ENCODE data around the gene TNFRSF6B.

DNA sequence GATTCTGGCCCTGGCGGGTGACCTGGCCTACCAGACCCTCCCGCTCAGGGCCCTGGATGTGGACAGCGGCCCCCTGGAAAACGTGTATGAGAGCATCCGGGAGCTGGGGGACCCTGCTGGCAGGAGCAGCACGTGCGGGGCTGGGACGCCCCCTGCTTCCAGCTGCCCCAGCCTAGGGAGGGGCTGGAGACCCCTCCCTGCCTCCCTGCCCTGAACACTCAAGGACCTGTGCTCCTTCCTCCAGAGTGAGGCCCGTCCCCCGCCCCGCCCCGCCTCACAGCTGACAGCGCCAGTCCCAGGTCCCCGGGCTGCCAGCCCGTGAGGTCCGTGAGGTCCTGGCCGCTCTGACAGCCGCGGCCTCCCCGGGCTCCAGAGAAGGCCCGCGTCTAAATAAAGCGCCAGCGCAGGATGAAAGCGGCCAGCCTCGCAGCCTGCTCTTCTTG is 42.3 kb downstream of the TNFRSF6B start:
- TF ChIP-seq, protein P1, sequence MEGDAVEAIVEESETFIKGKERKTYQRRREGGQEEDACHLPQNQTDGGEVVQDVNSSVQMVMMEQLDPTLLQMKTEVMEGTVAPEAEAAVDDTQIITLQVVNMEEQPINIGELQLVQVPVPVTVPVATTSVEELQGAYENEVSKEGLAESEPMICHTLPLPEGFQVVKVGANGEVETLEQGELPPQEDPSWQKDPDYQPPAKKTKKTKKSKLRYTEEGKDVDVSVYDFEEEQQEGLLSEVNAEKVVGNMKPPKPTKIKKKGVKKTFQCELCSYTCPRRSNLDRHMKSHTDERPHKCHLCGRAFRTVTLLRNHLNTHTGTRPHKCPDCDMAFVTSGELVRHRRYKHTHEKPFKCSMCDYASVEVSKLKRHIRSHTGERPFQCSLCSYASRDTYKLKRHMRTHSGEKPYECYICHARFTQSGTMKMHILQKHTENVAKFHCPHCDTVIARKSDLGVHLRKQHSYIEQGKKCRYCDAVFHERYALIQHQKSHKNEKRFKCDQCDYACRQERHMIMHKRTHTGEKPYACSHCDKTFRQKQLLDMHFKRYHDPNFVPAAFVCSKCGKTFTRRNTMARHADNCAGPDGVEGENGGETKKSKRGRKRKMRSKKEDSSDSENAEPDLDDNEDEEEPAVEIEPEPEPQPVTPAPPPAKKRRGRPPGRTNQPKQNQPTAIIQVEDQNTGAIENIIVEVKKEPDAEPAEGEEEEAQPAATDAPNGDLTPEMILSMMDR (conservative IDR thresholded peaks at IDR 0.05; ENCODE audit: low read length): no peak
- no peak for TF ChIP-seq EZH2phosphoT487 (IDR thresholded peaks at IDR 0.05; ENCODE audit: borderline replicate concordance, low read depth, low read length)

Data from OCI-LY7 (cell line).